Smooth muscle cell (in vitro differentiated cells): ENCODE measurements around the gene SRRM5. TPM values are rescaled to one million over a fixed set of nuclear protein-coding genes. Genes with fewer than 3 reads are reported as not detected.
"Not testable (repeated sequence)": the region's sequence is repeated elsewhere in the genome, so short reads cannot be mapped to it uniquely, and the experiment has no call there.

Experiments used
- DNase-seq: peaks from one replicate; lab custom pipeline; 2025; ENCODE audit not compliant: unreplicated experiment; lab: John Stamatoyannopoulos, UW
- H2AFZ ChIP-seq: fragments of 200-600 bp; sonication (generic); 2 replicates; pipeline ENCODE4 v1.6.0; 2016; ENCODE audit warnings: antibody characterized with exemption, low read depth, mild to moderate bottlenecking
- H3F3A ChIP-seq: fragments of 200-600 bp; sonication (generic); 2 replicates; pipeline ENCODE4 v1.6.0; 2017; ENCODE audit warnings: antibody characterized with exemption, low read depth
- H3K27ac ChIP-seq: fragments of 200-600 bp; sonication (generic); 2 replicates; pipeline ENCODE4 v1.5.1; 2016; ENCODE audit warnings: low read depth, mild to moderate bottlenecking
- H3K27me3 ChIP-seq: fragments of 200-600 bp; sonication (generic); 2 replicates; pipeline ENCODE4 v1.6.1; 2016; ENCODE audit warnings: low read depth, mild to moderate bottlenecking
- H3K36me3 ChIP-seq: fragments of 200-600 bp; sonication (generic); 2 replicates; pipeline ENCODE4 v1.5.1; 2016; ENCODE audit warnings: low read depth
- H3K4me1 ChIP-seq: fragments of 200-600 bp; sonication (generic); 2 replicates; pipeline ENCODE4 v1.5.1; 2016; ENCODE audit warnings: low read depth
- H3K4me2 ChIP-seq: fragments of 200-600 bp; sonication (generic); 2 replicates; pipeline ENCODE4 v1.6.0; 2016; ENCODE audit warnings: mild to moderate bottlenecking
- H3K4me3 ChIP-seq: fragments of 200-600 bp; sonication (generic); 2 replicates; pipeline ENCODE4 v1.5.1; 2016; ENCODE audit warnings: mild to moderate bottlenecking
- H3K79me2 ChIP-seq: fragments of 200-600 bp; sonication (generic); 2 replicates; pipeline ENCODE4 v1.6.0; 2016; ENCODE audit warnings: low read depth, mild to moderate bottlenecking
- H3K9ac ChIP-seq: fragments of 200-600 bp; sonication (generic); 2 replicates; pipeline ENCODE4 v1.6.0; 2016; ENCODE audit warnings: low read depth
- H3K9me3 ChIP-seq: fragments of 200-600 bp; sonication (generic); replicated peaks from 2 replicates; pipeline ENCODE4 v1.5.1; 2016; ENCODE audit warnings: low read depth
- H4K20me1 ChIP-seq: fragments of 200-600 bp; sonication (generic); 2 replicates; pipeline ENCODE4 v1.6.0; 2016; ENCODE audit warnings: low read depth
- WGBS: methylation state at CpG from one replicate; pipeline ENCODE4 v1.1.7; 2016; ENCODE audit warnings: low lambda C conversion rate; 5-methylcytosine and 5-hydroxymethylcytosine counted together
- polyA plus RNA-seq: library from polyadenylated mRNA; unstranded; fragments of >200 nt; fragmentation: Nextera tagmentation; extraction: Ambion mirVana; gene quantifications from 2 replicates; pipeline ENCODE4 v1.2.1, GENCODE V29; 2016
- total RNA-seq: library from RNA; depleted of rRNA; stranded (reverse); fragments of >200 nt; gene quantifications from 2 replicates; pipeline ENCODE4 v1.2.3, GENCODE V29; 2014
- TF ChIP-seq, protein P1 (sequence below): fragments of 200-600 bp; sonication (generic); IDR thresholded peaks from 2 replicates; pipeline ENCODE4 v1.5.1; 2017; ENCODE audit warnings: borderline replicate concordance, mild to moderate bottlenecking, antibody characterized with exemption; ENCODE audit not compliant: insufficient read depth, poor library complexity, severe bottlenecking

The SRRM5 gene
- total and polyA plus RNA-seq, 2 experiments from 2014 or later = 0.27 TPM; not detected in 1

DNA sequence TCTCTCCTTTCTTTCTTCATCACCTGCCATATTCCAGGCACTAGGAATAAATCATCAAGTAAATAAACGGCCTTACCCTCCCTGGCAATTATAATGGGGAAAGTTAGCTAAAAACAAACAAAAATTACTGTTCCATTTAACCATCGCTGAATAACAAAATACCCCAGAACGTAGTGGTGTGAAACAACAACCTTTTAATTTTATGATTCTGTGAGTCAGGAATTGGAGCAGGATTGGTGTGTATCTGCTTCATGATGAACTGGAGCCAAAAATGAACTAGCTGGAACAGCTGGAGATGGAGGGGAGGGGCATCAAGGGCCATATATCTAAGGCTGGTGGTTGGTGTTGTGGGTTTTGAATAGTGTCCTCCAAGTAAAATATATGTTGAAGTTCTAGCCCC, 31.4 kb downstream of the SRRM5 start:
- no peak overlapping the region for H3K4me2 ChIP-seq
- H3K27me3 ChIP-seq = peaks cover 31% of the 10 kb centered on the region
- no peaks in the 10 kb centered on the region for H3K9me3 ChIP-seq
- no peak overlapping the region for H3K27ac ChIP-seq
- H3K4me3 ChIP-seq = no peak overlapping the region
- no peak overlapping the region for H2AFZ ChIP-seq
- WGBS = 82% methylated on average over 3 of the region's 3 CpGs
- H3K4me1 ChIP-seq = no peaks in the 10 kb centered on the region
- DNase-seq = no peak
- no peaks in the 10 kb centered on the region for H4K20me1 ChIP-seq
- H3K79me2 ChIP-seq = no peaks in the 10 kb centered on the region
- H3F3A ChIP-seq = no peaks in the 10 kb centered on the region
- TF ChIP-seq, protein P1, sequence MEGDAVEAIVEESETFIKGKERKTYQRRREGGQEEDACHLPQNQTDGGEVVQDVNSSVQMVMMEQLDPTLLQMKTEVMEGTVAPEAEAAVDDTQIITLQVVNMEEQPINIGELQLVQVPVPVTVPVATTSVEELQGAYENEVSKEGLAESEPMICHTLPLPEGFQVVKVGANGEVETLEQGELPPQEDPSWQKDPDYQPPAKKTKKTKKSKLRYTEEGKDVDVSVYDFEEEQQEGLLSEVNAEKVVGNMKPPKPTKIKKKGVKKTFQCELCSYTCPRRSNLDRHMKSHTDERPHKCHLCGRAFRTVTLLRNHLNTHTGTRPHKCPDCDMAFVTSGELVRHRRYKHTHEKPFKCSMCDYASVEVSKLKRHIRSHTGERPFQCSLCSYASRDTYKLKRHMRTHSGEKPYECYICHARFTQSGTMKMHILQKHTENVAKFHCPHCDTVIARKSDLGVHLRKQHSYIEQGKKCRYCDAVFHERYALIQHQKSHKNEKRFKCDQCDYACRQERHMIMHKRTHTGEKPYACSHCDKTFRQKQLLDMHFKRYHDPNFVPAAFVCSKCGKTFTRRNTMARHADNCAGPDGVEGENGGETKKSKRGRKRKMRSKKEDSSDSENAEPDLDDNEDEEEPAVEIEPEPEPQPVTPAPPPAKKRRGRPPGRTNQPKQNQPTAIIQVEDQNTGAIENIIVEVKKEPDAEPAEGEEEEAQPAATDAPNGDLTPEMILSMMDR = no peak
- H3K9ac ChIP-seq = no peak overlapping the region
- peaks cover 3% of the 10 kb centered on the region for H3K36me3 ChIP-seq

DNA sequence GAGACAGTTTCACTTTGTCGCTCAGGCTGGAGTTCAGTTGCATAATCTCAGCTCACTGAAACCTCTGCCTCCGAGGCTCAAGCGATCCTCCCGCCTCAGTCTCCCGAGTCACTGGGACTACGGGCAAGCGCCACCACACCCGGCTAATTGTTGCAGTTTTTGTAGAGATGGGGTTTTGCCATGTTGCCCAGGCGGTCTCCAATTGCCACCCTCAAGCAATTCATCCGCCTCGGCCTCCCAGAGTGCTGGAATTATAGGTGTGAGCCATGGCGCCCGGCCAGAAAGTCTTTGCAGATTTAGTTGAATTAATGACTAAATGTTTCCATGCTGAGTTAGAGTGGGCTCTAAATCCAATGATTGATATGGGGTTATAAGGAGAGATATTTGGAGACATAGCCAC, 32.3 kb downstream of the SRRM5 start:
- Histone ChIP-seq H2AFZ (no peak overlapping the region), H3K27me3 (peaks cover 23% of the 10 kb centered on the region), H3K4me1 (no peaks in the 10 kb centered on the region), H3K4me3 (no peak overlapping the region), H3K27ac (no peak overlapping the region), H3F3A (no peaks in the 10 kb centered on the region), H3K79me2 (no peaks in the 10 kb centered on the region), H4K20me1 (no peaks in the 10 kb centered on the region), H3K9ac (no peak overlapping the region), H3K9me3 (no peaks in the 10 kb centered on the region), H3K4me2 (no peak overlapping the region), H3K36me3 (peaks cover 3% of the 10 kb centered on the region)
- TF ChIP-seq, protein P1 = no peak
- WGBS = 89% methylated on average over 13 of the region's 13 CpGs
- no peak for DNase-seq

DNA sequence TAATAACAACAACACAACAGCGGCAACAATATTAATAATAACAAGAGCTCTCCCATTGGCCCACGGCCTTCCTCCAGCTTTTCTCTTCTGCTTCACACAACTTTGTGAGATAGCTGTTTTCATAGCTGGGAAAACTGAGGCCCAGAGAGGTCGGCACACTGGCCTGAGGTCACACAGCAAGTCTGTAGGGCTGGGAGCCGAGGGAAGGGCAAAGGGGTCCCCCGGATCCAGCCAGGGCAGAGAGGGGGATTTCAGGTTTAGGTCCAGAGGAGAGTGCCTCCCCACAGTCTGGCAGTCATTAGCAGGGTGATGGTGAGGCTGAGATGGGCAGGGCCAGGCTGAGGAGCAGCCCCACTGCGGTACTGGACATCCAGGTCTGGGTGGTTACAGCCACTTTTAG, 36.7 kb downstream of the SRRM5 start:
- H3K9me3 ChIP-seq = no peaks in the 10 kb centered on the region
- H2AFZ ChIP-seq = no peak overlapping the region
- no peak overlapping the region for H3K9ac ChIP-seq
- TF ChIP-seq, protein P1 = no peak
- 96% methylated on average over 6 of the region's 6 CpGs for WGBS
- H3K27me3 ChIP-seq = no peaks in the 10 kb centered on the region
- no peak overlapping the region for H3K4me2 ChIP-seq
- DNase-seq = no peak
- H3K79me2 ChIP-seq = no peaks in the 10 kb centered on the region
- H4K20me1 ChIP-seq = no peaks in the 10 kb centered on the region
- no peaks in the 10 kb centered on the region for H3K4me1 ChIP-seq
- H3F3A ChIP-seq = no peaks in the 10 kb centered on the region
- H3K4me3 ChIP-seq = no peak overlapping the region
- H3K36me3 ChIP-seq = peaks cover 3% of the 10 kb centered on the region
- H3K27ac ChIP-seq = no peak overlapping the region

GRCh38 chr19:43649514-43649913, 37.6 kb downstream of the SRRM5 start:
- no peaks in the 10 kb centered on the region for H3F3A ChIP-seq
- no peak overlapping the region for H3K4me3 ChIP-seq
- TF ChIP-seq, protein P1 = no peak
- H3K4me2 ChIP-seq = no peak overlapping the region
- H3K27me3 ChIP-seq = no peaks in the 10 kb centered on the region
- DNase-seq = no peak
- H3K4me1 ChIP-seq = no peaks in the 10 kb centered on the region
- H3K9me3 ChIP-seq = no peaks in the 10 kb centered on the region
- H4K20me1 ChIP-seq = no peaks in the 10 kb centered on the region
- 78% methylated on average over 2 of the region's 2 CpGs for WGBS
- H3K79me2 ChIP-seq = no peaks in the 10 kb centered on the region
- H2AFZ ChIP-seq = no peak overlapping the region
- H3K36me3 ChIP-seq = peaks cover 3% of the 10 kb centered on the region
- no peak overlapping the region for H3K9ac ChIP-seq
- no peak overlapping the region for H3K27ac ChIP-seq

DNA sequence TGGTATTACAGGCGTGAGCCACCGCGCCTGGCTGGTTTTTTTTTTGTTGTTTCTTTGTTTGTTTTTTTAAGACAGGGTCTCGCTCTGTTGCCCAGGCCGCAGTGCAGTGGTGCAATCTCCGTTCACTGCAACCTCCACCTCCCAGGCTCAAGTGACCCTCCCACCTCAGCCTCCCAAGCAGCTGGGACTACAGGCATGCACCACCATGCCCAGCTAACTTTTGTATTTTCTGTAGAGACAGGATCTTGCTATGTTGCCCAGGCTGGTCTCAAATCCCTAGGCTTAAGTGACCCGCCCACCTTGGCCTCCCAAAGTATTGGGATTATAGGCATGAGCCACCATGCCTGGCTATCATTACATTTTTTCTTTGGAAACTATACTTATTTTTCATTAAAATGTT, 38.4 kb downstream of the SRRM5 start:
- not testable (repeated sequence) for H3K4me2 ChIP-seq, H3K79me2 ChIP-seq

More for the DNA sequence above, 38.4 kb downstream of the SRRM5 start:
- not testable (repeated sequence) for H3K9me3 ChIP-seq, H3K4me3 ChIP-seq, H3F3A ChIP-seq, H3K4me1 ChIP-seq, DNase-seq, H4K20me1 ChIP-seq, H3K27ac ChIP-seq, H3K9ac ChIP-seq, H3K27me3 ChIP-seq, H2AFZ ChIP-seq, H3K36me3 ChIP-seq
- WGBS = 98% methylated on average over 7 of the region's 7 CpGs
